Muscle layer of duodenum (tissue), 2 donors: ENCODE results near the gene PRPF8.

Experiments
- H3K27ac ChIP-seq: one replicate; pipeline ENCODE4 v1.7.0; 2013; ENCODE audit warnings: mild to moderate bottlenecking, low read length
- H3K27me3 ChIP-seq: one replicate; pipeline ENCODE4 v1.7.0; 2013; ENCODE audit warnings: low read depth, mild to moderate bottlenecking, control low read depth, low read length
- H3K36me3 ChIP-seq, 2 donors: one replicate each; pipeline ENCODE4 v1.7.0; 2013; ENCODE audit warnings: low read length in 2 of 2, control low read depth in 1 of 2, mild to moderate bottlenecking in 1 of 2; ENCODE audit not compliant: insufficient read depth in 2 of 2, control insufficient read depth in 1 of 2
- H3K4me1 ChIP-seq, 2 donors: one replicate each; pipeline ENCODE4 v1.7.0; 2013; ENCODE audit warnings: low read length in 2 of 2, mild to moderate bottlenecking in 2 of 2, control low read depth in 1 of 2, moderate library complexity in 1 of 2; ENCODE audit not compliant: insufficient read depth in 2 of 2, control insufficient read depth in 1 of 2
- H3K4me3 ChIP-seq, 2 donors: one replicate each; pipeline ENCODE4 v1.7.0; 2013; ENCODE audit warnings: low read length in 2 of 2, low read depth in 1 of 2, mild to moderate bottlenecking in 1 of 2
- H3K9me3 ChIP-seq, 2 donors: one replicate each; pipeline ENCODE4 v1.7.0; 2013; ENCODE audit warnings: low read length in 2 of 2, control low read depth in 1 of 2, mild to moderate bottlenecking in 1 of 2; ENCODE audit not compliant: control insufficient read depth in 1 of 2
- donor health status: healthy.

PRPF8 gene

GRCh38 chr17:1628856-1629503 is 55.7 kb downstream of the PRPF8 start:
- Histone ChIP-seq H3K36me3 (no peaks in the 10 kb centered on the region), H3K4me1 (peaks cover 13 to 31% of the 10 kb centered on the region in 2 donors), H3K4me3 (peak overlapping the region; percentile 66 to 92), H3K27ac (peak overlapping the region; percentile 75), H3K9me3 (no peaks in the 10 kb centered on the region), H3K27me3 (no peaks in the 10 kb centered on the region)

GRCh38 chr17:1627982-1628855 is 56.4 kb downstream of the PRPF8 start, which contains the start of gene SLC43A2:
Gene SLC43A2, minus strand, starts transcription at chr17:1628834. Its CDS starts 960 bp downstream, at chr17:1627874.
- Histone ChIP-seq H3K4me1 (peaks cover 13 to 31% of the 10 kb centered on the region in 2 donors), H3K4me3 (peak within 1 kb of the TSS; percentile 66 to 92), H3K27ac (peak within 1 kb of the TSS; percentile 75), H3K27me3 (no peaks in the 10 kb centered on the region), H3K9me3 (no peaks in the 10 kb centered on the region), H3K36me3 (no peaks in the 10 kb centered on the region)

DNA sequence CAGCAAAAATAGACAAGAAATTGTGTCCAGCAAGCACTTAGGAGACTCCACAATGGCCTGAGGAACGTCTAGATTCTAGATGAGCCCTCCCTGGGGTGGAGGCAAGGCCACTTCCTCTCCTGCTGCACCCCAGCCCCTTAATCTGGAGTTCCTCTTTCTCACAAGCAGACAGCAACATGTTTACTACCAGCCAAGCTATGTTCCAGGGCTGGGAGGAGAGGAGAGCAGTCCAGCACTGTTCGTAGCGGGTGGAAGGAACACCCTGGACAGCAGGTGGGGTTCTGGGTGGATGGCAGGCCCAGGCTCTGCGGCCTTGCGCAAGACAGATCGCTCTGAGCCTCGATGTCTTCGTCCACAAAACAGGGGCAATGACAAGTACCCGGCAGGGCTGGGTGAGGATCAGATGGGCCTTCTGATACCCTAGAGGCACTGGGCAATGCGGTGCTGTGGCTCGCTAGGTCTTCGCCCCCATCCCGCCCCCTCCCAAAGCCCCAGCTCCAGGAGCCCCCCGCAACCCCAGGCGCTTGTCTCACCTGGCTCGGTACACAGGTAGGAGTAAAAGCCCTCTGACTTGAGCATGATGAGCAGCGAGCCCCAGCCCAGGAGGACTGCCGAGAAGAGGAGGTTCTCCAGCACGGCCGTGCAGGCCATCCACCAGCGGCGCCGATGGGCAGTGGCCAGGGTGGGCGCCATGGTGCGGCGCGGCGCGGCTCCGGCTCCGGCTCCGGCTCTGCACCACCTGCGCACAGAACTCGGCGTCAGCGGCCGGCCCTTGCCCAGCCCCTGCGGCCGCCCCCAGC is 57.3 kb downstream of the PRPF8 start:
- H3K36me3 ChIP-seq = no peaks in the 10 kb centered on the region
- no peaks in the 10 kb centered on the region for H3K27me3 ChIP-seq
- H3K4me1 ChIP-seq = peaks cover 13 to 31% of the 10 kb centered on the region in 2 donors
- H3K27ac ChIP-seq = peak overlapping the region; percentile 60
- no peaks in the 10 kb centered on the region for H3K9me3 ChIP-seq
- H3K4me3 ChIP-seq = peak overlapping the region; percentile 22 to 92

- peaks cover 13 to 31% of the 10 kb centered on the region in 2 donors for H3K4me1 ChIP-seq
- peak overlapping the region; percentile 8 to 22 for H3K4me3 ChIP-seq
Observed at GRCh38 chr17:1626333-1626732, 58.3 kb downstream of the PRPF8 start.

GRCh38 chr17:1625581-1625980 is 59.1 kb downstream of the PRPF8 start:
- Histone ChIP-seq H3K27ac (no peak overlapping the region), H3K4me1 (peaks cover 13 to 31% of the 10 kb centered on the region in 2 donors), H3K4me3 (no peak overlapping the region), H3K36me3 (no peaks in the 10 kb centered on the region), H3K27me3 (no peaks in the 10 kb centered on the region), H3K9me3 (no peaks in the 10 kb centered on the region)

More at GRCh38 chr17:1626333-1626732, 58.3 kb downstream of the PRPF8 start:
- Histone ChIP-seq H3K27me3 (no peaks in the 10 kb centered on the region), H3K9me3 (no peaks in the 10 kb centered on the region), H3K27ac (peak overlapping the region; percentile 43), H3K36me3 (no peaks in the 10 kb centered on the region)

DNA sequence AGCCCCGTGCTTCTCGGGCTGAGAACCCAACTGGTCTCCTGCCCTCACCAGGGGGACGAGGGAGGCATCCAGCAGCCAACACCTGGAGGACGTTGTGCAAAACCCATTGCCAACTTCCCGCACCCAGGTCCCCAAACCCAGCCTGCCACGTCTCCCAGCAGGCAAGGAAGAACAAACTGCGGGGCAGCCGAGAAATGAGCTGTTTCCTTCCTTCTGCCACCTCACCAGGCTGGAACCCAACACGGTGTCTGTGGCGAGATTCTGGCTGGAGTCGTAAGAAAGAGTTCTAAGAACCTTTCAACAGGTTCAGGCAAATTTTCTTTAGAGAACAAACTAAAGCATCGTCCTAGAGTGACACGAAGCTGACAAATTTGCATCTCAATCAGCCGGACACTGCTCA is 59.6 kb downstream of the PRPF8 start:
- Histone ChIP-seq H3K9me3 (no peaks in the 10 kb centered on the region), H3K27ac (no peak overlapping the region), H3K27me3 (no peaks in the 10 kb centered on the region), H3K4me3 (no peak overlapping the region), H3K36me3 (no peaks in the 10 kb centered on the region), H3K4me1 (peaks cover 13 to 30% of the 10 kb centered on the region in 2 donors)

DNA sequence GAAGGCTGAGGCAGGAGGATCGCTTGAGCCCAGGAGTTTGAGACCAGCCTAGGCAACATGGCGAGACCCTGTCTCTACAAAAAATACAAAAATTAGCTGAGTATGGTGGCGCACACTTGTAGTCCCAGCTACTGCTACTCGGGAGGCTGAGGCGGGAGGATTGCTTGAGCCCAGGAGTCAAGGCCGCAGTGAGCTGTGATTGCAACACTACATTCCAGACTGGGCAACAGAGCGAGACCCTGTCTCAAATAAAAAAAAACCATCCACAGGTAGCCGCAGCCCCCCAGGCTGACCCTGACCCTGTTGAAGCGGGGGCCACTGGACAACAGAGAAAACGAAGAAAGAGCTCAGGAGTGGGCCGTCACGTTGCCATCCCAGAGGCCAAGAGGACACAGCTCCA is 60.0 kb downstream of the PRPF8 start:
- Histone ChIP-seq H3K4me1 (peaks cover 13 to 26% of the 10 kb centered on the region in 2 donors), H3K9me3 (no peaks in the 10 kb centered on the region), H3K27me3 (no peaks in the 10 kb centered on the region), H3K4me3 (no peak overlapping the region), H3K36me3 (no peaks in the 10 kb centered on the region), H3K27ac (no peak overlapping the region)

- Histone ChIP-seq H3K27me3 (no peaks in the 10 kb centered on the region), H3K9me3 (no peaks in the 10 kb centered on the region), H3K4me3 (no peak overlapping the region), H3K4me1 (peaks cover 14 to 23% of the 10 kb centered on the region in 2 donors), H3K36me3 (no peaks in the 10 kb centered on the region), H3K27ac (no peak overlapping the region)
Observed at GRCh38 chr17:1623057-1623630, 61.5 kb downstream of the PRPF8 start.

- Histone ChIP-seq H3K27me3 (no peaks in the 10 kb centered on the region), H3K4me1 (peaks cover 6 to 7% of the 10 kb centered on the region in 2 donors), H3K4me3 (no peak overlapping the region), H3K9me3 (no peaks in the 10 kb centered on the region), H3K36me3 (peaks cover 0 to 3% of the 10 kb centered on the region in 2 donors), H3K27ac (no peak overlapping the region)
Observed at GRCh38 chr17:1621273-1621954, 63.3 kb downstream of the PRPF8 start.

DNA sequence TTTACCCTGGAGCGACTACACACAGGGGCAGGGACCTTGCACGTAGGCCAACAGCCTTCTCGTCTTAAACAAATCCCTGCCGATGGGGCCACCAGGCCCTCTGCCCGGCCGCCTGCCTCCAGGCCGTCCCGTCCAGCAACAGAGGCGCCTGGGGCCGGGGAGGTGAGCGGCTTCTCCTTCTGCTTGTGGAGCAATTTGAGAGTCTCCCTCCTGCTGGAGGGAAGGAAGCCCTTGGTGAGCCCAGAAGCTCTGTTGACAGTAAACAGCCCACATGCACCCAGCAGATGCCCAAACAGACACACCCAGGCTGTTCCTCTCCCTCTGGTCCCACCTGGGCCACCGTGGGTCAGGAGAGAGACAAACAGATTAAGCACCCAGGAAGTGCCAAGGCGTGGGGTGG is 64.2 kb downstream of the PRPF8 start:
- H3K4me1 ChIP-seq = peaks cover 0 to 4% of the 10 kb centered on the region in 2 donors
- H3K27ac ChIP-seq = no peak overlapping the region

More for the DNA sequence above, 64.2 kb downstream of the PRPF8 start:
- H3K9me3 ChIP-seq = no peaks in the 10 kb centered on the region
- H3K27me3 ChIP-seq = no peaks in the 10 kb centered on the region
- no peak overlapping the region for H3K4me3 ChIP-seq
- H3K36me3 ChIP-seq = peaks cover 0 to 5% of the 10 kb centered on the region in 2 donors
